ENCODE measurements around the gene DMBT1.
"Not testable (repeated sequence)": the region's sequence is repeated elsewhere in the genome, so short reads cannot be mapped to it uniquely, and the experiment has no call there.

DMBT1 gene

GRCh38 chr10:122592161-122592560, 31.6 kb downstream of the DMBT1 start:
- Histone ChIP-seq H3K4me3 (ENCODE audit: low read length) (no peak overlapping the region), H3K27me3 (ENCODE audit: low read depth, low read length) (no peaks in the 10 kb centered on the region), H3K4me2 (ENCODE audit: low read length) (no peak overlapping the region), H3K36me3 (replicated peaks; ENCODE audit: low read depth, low read length) (no peaks in the 10 kb centered on the region), H2AFZ (ENCODE audit: low read depth, low read length) (no peak overlapping the region), H3K9ac (ENCODE audit: low read length) (no peak overlapping the region), H4K20me1 (ENCODE audit: insufficient read depth, low read length) (no peaks in the 10 kb centered on the region), H3K79me2 (ENCODE audit: low read length) (no peaks in the 10 kb centered on the region), H3K27ac (ENCODE audit: low read length) (no peak overlapping the region), H3K4me1 (ENCODE audit: low read length) (no peaks in the 10 kb centered on the region), H3K9me3 (ENCODE audit: insufficient read depth, low read length) (no peaks in the 10 kb centered on the region)
- TF ChIP-seq EZH2phosphoT487 (IDR thresholded peaks at IDR 0.05; ENCODE audit: low read depth) = no peak
- no peak for TF ChIP-seq CTCF (IDR thresholded peaks at IDR 0.05; ENCODE audit: low read depth, low read length)

GRCh38 chr10:122617476-122618270, 57.1 kb downstream of the DMBT1 start:
- H3K4me2 ChIP-seq (ENCODE audit: low read length) = no peak overlapping the region
- H3K79me2 ChIP-seq (ENCODE audit: low read length) = no peaks in the 10 kb centered on the region
- no peak overlapping the region for H3K4me3 ChIP-seq (ENCODE audit: low read length)
- no peaks in the 10 kb centered on the region for H4K20me1 ChIP-seq (ENCODE audit: insufficient read depth, low read length)
- TF ChIP-seq EZH2phosphoT487 (IDR thresholded peaks at IDR 0.05; ENCODE audit: low read depth) (no peak), CTCF (IDR thresholded peaks at IDR 0.05; ENCODE audit: low read depth, low read length) (no peak)
- H3K27me3 ChIP-seq (ENCODE audit: low read depth, low read length) = no peaks in the 10 kb centered on the region; the same call in 1 of the 2 replicates
- H3K27ac ChIP-seq (ENCODE audit: low read length) = no peak overlapping the region
- H3K9ac ChIP-seq (ENCODE audit: low read length) = no peak overlapping the region
- H3K36me3 ChIP-seq (replicated peaks; ENCODE audit: low read depth, low read length) = no peaks in the 10 kb centered on the region
- H2AFZ ChIP-seq (ENCODE audit: low read depth, low read length) = no peak overlapping the region
- no peaks in the 10 kb centered on the region for H3K4me1 ChIP-seq (ENCODE audit: low read length)
- H3K9me3 ChIP-seq (ENCODE audit: insufficient read depth, low read length) = no peaks in the 10 kb centered on the region

GRCh38 chr10:122618461-122619165, 58.1 kb downstream of the DMBT1 start:
- no peaks in the 10 kb centered on the region for H3K36me3 ChIP-seq (replicated peaks; ENCODE audit: low read depth, low read length)
- H3K27me3 ChIP-seq (ENCODE audit: low read depth, low read length) = no peaks in the 10 kb centered on the region; the same call in 1 of the 2 replicates
- H2AFZ ChIP-seq (ENCODE audit: low read depth, low read length) = no peak overlapping the region
- H3K9me3 ChIP-seq (ENCODE audit: insufficient read depth, low read length) = no peaks in the 10 kb centered on the region
- no peak overlapping the region for H3K27ac ChIP-seq (ENCODE audit: low read length)
- H3K9ac ChIP-seq (ENCODE audit: low read length) = no peak overlapping the region
- no peaks in the 10 kb centered on the region for H4K20me1 ChIP-seq (ENCODE audit: insufficient read depth, low read length)
- H3K4me1 ChIP-seq (ENCODE audit: low read length) = no peaks in the 10 kb centered on the region
- H3K4me3 ChIP-seq (ENCODE audit: low read length) = no peak overlapping the region
- no peak for TF ChIP-seq CTCF (IDR thresholded peaks at IDR 0.05; ENCODE audit: low read depth, low read length)
- TF ChIP-seq EZH2phosphoT487 (IDR thresholded peaks at IDR 0.05; ENCODE audit: low read depth) = no peak
- H3K79me2 ChIP-seq (ENCODE audit: low read length) = no peaks in the 10 kb centered on the region
- H3K4me2 ChIP-seq (ENCODE audit: low read length) = no peak overlapping the region

GRCh38 chr10:122620961-122621360, 60.4 kb downstream of the DMBT1 start:
- not testable (repeated sequence) for H3K27ac ChIP-seq (ENCODE audit: low read length); H3K4me2 ChIP-seq (ENCODE audit: low read length); H3K9ac ChIP-seq (ENCODE audit: low read length); H3K36me3 ChIP-seq (replicated peaks; ENCODE audit: low read depth, low read length); H3K4me3 ChIP-seq (ENCODE audit: low read length); H3K27me3 ChIP-seq (ENCODE audit: low read depth, low read length); H3K9me3 ChIP-seq (ENCODE audit: insufficient read depth, low read length); H3K4me1 ChIP-seq (ENCODE audit: low read length); H3K79me2 ChIP-seq (ENCODE audit: low read length); H4K20me1 ChIP-seq (ENCODE audit: insufficient read depth, low read length); H2AFZ ChIP-seq (ENCODE audit: low read depth, low read length)

Measured in OCI-LY3 (cell line).